HFFc6 (cell line): ENCODE measurements around the gene FLOT2. TPM values are rescaled to one million over a fixed set of nuclear protein-coding genes. Genes with fewer than 3 reads are reported as not detected.

Experiments used
- DNase-seq: peaks from one replicate; pipeline ENCODE4 v3.0.0-alpha.2; 2018
- H3K27ac Mint-ChIP-seq: 2 replicates; pipeline ENCODE4 v1.8.0; 2020; ENCODE audit warnings: mild to moderate bottlenecking, mixed read lengths
- H3K27me3 Mint-ChIP-seq: 2 replicates; pipeline ENCODE4 v1.8.0; 2021; ENCODE audit warnings: mild to moderate bottlenecking, moderate library complexity, mixed read lengths; ENCODE audit not compliant: insufficient read depth
- H3K36me3 Mint-ChIP-seq: 2 replicates; pipeline ENCODE4 v1.8.0; 2021; ENCODE audit warnings: low read depth, mixed read lengths
- H3K4me1 Mint-ChIP-seq: 2 replicates; pipeline ENCODE4 v1.8.0; 2020; ENCODE audit warnings: low read depth, mixed read lengths
- H3K4me3 Mint-ChIP-seq: 2 replicates; pipeline ENCODE4 v1.8.0; 2020; ENCODE audit warnings: mild to moderate bottlenecking, moderate library complexity, mixed read lengths
- H3K9me3 Mint-ChIP-seq: 2 replicates; pipeline ENCODE4 v1.8.0; 2020; ENCODE audit warnings: mild to moderate bottlenecking, mixed read lengths
- CTCF ChIP-seq: fragments of 200-600 bp; sonication (generic); IDR thresholded peaks from 2 replicates; pipeline ENCODE4 v1.5.0; 2021; ENCODE audit warnings: antibody characterized with exemption, mild to moderate bottlenecking
- total RNA-seq, 6 experiments: library from RNA; stranded (reverse); fragmentation: NEBNext Ultra II Directional; extraction: Animal tissue kit (Norgen Biotek cat#: 25700); gene quantifications; 2 replicates in 1 of 6; 3 replicates in 5 of 6; pipeline ENCODE4 v1.2.3, GENCODE V29; 2021

The FLOT2 gene
- total RNA-seq, 6 experiments from 2014 or later: 46.7 to 85.7 (median 77.9) TPM

GRCh38 chr17:28865946-28866752, 31.4 kb downstream of the FLOT2 start:
- Mint-ChIP-seq H3K4me3 (no peak overlapping the region), H3K27me3 (peaks cover 2% of the 10 kb centered on the region), H3K27ac (no peak overlapping the region), H3K36me3 (no peaks in the 10 kb centered on the region), H3K4me1 (peaks cover 5% of the 10 kb centered on the region), H3K9me3 (no peaks in the 10 kb centered on the region)
- no peak for TF ChIP-seq CTCF
- no peak for DNase-seq

DNA sequence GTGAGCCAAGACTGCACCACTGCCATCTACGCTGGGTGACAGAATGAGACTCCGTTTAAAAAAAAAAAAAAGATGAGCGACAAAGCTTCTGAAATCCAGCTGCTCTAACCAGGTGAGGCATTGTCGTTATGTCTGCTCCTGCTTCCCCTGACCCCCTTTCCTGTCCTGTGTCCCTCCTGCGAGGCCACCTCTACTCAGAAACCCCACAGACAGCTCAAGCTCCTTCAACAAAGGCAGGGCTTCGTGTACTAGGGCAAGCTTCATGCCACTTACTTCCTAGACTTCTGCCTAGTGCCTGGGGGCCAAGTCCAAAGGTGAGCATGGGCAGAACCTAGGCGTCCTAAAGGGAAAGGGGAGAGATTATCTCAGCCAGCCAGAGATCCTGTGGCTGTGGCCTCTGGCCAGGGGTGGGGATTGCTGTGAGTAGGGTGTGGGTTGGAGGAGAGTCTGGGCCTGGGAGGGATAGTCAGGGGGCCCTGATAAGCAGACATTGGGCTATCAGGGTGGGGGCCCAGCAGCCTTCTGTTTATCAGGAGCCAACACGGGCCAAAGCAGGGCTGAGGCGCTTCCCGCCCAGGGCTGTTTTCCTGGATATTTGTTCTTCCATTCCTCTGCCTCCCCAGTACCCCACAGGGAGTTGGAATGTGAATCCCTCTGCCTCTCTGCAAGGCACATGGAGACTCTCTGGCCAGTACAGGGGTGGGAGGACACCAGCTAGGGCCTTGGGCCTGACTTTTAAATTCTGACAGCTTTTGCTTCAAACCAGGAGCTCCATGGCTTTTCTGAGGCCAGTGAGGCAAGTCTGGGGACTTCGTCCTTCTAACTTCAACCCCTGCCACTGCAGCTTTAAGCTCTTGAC, 32.3 kb downstream of the FLOT2 start:
- no peaks in the 10 kb centered on the region for H3K36me3 Mint-ChIP-seq
- H3K9me3 Mint-ChIP-seq: no peaks in the 10 kb centered on the region
- H3K27ac Mint-ChIP-seq: no peak overlapping the region
- no peak for DNase-seq
- peaks cover 2% of the 10 kb centered on the region for H3K27me3 Mint-ChIP-seq
- H3K4me3 Mint-ChIP-seq: no peak overlapping the region
- no peak for TF ChIP-seq CTCF
- peaks cover 5% of the 10 kb centered on the region for H3K4me1 Mint-ChIP-seq

- Mint-ChIP-seq H3K27ac (no peak overlapping the region), H3K4me3 (no peak overlapping the region), H3K36me3 (no peaks in the 10 kb centered on the region), H3K4me1 (peaks cover 5% of the 10 kb centered on the region), H3K9me3 (no peaks in the 10 kb centered on the region), H3K27me3 (peaks cover 2% of the 10 kb centered on the region)
- DNase-seq: no peak
- no peak for TF ChIP-seq CTCF
Measured at GRCh38 chr17:28863953-28864352, 33.6 kb downstream of the FLOT2 start.

DNA sequence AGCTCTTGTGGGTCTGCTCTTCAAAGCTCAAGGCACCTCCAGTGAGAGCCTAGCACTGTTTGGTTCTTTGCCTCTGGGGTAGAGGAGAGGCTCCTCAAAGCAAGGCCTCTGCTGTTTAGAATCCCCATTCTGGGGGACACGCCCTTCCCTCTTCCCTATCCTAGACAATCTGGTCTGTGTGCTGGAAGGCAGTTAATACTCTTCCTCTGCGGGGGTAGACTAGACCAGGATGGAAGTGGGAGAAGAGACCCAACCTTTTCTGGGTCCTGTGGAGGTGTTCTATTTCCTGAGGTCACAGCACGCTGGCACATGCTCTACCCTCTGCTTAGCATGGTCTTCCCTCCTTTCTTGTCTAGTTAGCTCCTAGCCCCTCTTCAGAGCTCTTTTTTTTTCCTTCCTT, 35.0 kb downstream of the FLOT2 start:
- Mint-ChIP-seq H3K9me3 (no peaks in the 10 kb centered on the region), H3K36me3 (0 out of 2 replicates have a peak, but pooled peaks cover 9% of the 10 kb centered on the region), H3K27ac (no peak overlapping the region), H3K4me3 (no peak overlapping the region), H3K27me3 (peaks cover 2% of the 10 kb centered on the region), H3K4me1 (peaks cover 5% of the 10 kb centered on the region)
- no peak for TF ChIP-seq CTCF
- DNase-seq: no peak

DNA sequence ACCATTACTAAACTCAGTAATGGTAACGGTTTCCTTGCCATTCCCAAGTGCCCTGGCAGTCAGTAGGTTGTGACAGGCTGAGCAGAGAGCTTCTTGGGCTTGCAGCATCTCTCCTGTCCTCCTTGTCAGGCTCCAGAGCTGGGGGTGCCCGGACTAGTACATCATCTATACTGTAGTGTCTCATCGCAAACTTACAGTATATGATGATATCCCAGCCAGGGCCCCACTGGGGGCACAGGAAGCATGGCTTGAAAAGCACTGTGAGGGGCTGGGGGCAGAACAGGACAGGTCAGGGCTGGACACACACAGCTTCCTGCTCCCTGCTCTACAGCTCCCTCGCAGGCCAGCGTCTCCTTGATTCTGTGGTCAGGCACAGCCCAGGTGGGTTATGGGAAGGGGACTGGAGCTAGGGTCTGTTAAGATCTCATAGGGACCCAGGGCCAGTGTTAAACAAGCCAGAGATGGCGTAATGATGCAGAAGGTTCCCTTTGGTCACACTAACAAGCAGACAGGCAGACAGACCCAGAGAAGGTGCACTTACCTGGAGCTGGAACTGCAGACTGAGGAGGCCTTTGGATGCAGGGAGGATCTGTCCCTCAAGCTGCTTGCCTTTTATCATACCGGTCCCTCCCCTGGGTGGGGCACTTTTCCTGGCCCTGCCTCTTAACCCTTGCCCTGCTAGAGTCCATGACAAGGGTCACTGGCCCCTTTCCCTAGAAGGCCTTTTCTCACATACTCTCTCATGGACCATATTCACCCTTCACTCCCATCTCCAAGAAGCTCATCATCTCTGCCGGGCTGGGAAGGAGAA, 35.9 kb downstream of the FLOT2 start:
- H3K4me3 Mint-ChIP-seq: no peak overlapping the region

More for the DNA sequence above, 35.9 kb downstream of the FLOT2 start:
- no peaks in the 10 kb centered on the region for H3K9me3 Mint-ChIP-seq
- H3K27ac Mint-ChIP-seq: no peak overlapping the region
- 0 out of 2 replicates have a peak, but pooled peaks cover 9% of the 10 kb centered on the region for H3K36me3 Mint-ChIP-seq
- no peak for TF ChIP-seq CTCF
- DNase-seq: no peak
- H3K27me3 Mint-ChIP-seq: no peaks in the 10 kb centered on the region; the same call in 1 of the 2 replicates
- H3K4me1 Mint-ChIP-seq: peaks cover 5% of the 10 kb centered on the region
